ENCODE measurements around the gene HDAC4. TPM values are rescaled to one million over a fixed set of nuclear protein-coding genes. Genes with fewer than 3 reads are reported as not detected.

The HDAC4 gene
- polyA plus RNA-seq, 2 of the 4 experiments (the other 2 are of a cell fraction) = 8.6 to 10.4 TPM

DNA sequence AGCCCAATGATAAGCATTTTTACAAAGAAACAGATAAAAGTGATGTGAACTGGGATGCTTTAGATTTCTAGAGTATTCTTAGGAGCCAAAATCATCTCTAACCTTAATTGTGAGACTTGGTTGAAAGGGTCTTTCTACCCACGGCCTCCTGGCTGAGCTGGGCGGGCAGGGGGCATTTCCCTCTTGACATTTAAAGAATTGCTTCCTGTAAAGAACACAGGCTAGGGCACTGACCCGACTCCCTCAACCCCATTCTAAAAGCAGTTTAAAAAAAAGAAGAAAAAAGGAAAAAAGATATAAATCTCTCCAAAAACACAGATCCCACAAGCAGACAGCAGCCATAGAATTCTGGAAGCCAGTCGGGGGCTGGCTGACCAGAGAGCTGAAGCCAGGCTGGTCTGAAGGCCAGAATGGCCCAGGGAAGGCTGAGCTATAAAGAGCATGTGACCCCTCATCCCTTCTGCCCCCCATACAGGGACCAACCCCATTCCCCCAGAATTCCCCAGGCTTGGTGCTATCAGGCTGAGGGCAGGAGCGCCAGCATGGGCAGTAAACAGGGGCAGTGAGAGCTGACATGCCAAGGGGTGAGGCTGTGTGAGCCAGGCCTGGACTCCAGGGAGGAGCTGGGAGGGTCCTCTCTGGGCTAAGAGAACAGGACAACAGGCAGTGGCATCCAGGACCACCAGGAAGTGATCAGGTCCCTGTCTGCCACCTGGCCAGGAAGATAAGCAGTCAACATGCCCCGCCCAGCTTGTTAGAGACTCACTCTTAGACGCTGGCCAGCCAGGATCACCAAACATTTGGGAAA is 188.5 kb downstream of the HDAC4 start:
- no peaks in the 10 kb centered on the region for H3K9me3 ChIP-seq
- FAIRE-seq (no peak), DNase-seq (ENCODE audit: low read depth in 1 of 2, low spot score in 1 of 2) (no peak), ATAC-seq (peak in 1 of 2 experiments; percentile 35; a peak in 2 of 6 replicates)
- no peak overlapping the region for H3K4me2 ChIP-seq
- 77% methylated on average over 7 of the region's 7 CpGs for WGBS (ENCODE audit: missing lambda C conversion rate)
- POLR2A ChIA-PET = no interaction called here
- TF ChIP-seq BCL3 (IDR thresholded peaks at IDR 0.05) = no peak
- TF ChIP-seq ZSCAN20 (CRISPR knock-in tag; IDR thresholded peaks at IDR 0.05) = no peak
- no peak for TF ChIP-seq HOXB13 (CRISPR knock-in tag; IDR thresholded peaks at IDR 0.05; ENCODE audit: low read depth)
- TF ChIP-seq CEBPB (IDR thresholded peaks at IDR 0.05) = no peak
- no peak for TF ChIP-seq ZFP36 (IDR thresholded peaks at IDR 0.05; ENCODE audit: borderline replicate concordance, partially characterized antibody)
- TF ChIP-seq E2F6 (IDR thresholded peaks at IDR 0.05; ENCODE audit: borderline replicate concordance, low read depth) = no peak
- TF ChIP-seq, protein P1, sequence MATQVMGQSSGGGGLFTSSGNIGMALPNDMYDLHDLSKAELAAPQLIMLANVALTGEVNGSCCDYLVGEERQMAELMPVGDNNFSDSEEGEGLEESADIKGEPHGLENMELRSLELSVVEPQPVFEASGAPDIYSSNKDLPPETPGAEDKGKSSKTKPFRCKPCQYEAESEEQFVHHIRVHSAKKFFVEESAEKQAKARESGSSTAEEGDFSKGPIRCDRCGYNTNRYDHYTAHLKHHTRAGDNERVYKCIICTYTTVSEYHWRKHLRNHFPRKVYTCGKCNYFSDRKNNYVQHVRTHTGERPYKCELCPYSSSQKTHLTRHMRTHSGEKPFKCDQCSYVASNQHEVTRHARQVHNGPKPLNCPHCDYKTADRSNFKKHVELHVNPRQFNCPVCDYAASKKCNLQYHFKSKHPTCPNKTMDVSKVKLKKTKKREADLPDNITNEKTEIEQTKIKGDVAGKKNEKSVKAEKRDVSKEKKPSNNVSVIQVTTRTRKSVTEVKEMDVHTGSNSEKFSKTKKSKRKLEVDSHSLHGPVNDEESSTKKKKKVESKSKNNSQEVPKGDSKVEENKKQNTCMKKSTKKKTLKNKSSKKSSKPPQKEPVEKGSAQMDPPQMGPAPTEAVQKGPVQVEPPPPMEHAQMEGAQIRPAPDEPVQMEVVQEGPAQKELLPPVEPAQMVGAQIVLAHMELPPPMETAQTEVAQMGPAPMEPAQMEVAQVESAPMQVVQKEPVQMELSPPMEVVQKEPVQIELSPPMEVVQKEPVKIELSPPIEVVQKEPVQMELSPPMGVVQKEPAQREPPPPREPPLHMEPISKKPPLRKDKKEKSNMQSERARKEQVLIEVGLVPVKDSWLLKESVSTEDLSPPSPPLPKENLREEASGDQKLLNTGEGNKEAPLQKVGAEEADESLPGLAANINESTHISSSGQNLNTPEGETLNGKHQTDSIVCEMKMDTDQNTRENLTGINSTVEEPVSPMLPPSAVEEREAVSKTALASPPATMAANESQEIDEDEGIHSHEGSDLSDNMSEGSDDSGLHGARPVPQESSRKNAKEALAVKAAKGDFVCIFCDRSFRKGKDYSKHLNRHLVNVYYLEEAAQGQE (IDR thresholded peaks at IDR 0.05) = no peak
- TF ChIP-seq ZC3H11A (IDR thresholded peaks at IDR 0.05) = no peak
- TF ChIP-seq JUNB (IDR thresholded peaks at IDR 0.05) = no peak
- no peak for TF ChIP-seq JUN (IDR thresholded peaks at IDR 0.05)
- TF ChIP-seq, protein P2, sequence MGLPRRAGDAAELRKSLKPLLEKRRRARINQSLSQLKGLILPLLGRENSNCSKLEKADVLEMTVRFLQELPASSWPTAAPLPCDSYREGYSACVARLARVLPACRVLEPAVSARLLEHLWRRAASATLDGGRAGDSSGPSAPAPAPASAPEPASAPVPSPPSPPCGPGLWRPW (IDR thresholded peaks at IDR 0.05) = no peak
- no peak overlapping the region for H3K4me3 ChIP-seq
- peak overlapping the region in 1 of 2 experiments; percentile 4; a peak in 1 of 6 replicates for H3K27ac ChIP-seq
- 0 out of 3 replicates have a peak, but pooled peaks cover 7% of the 10 kb centered on the region for H3K4me1 ChIP-seq
- CTCF ChIA-PET = interaction anchor here (1.1 kb wide), 1 partner anchor 11 kb away, joined by 4 read pairs; no protein-coding TSS in a partner anchor

DNA sequence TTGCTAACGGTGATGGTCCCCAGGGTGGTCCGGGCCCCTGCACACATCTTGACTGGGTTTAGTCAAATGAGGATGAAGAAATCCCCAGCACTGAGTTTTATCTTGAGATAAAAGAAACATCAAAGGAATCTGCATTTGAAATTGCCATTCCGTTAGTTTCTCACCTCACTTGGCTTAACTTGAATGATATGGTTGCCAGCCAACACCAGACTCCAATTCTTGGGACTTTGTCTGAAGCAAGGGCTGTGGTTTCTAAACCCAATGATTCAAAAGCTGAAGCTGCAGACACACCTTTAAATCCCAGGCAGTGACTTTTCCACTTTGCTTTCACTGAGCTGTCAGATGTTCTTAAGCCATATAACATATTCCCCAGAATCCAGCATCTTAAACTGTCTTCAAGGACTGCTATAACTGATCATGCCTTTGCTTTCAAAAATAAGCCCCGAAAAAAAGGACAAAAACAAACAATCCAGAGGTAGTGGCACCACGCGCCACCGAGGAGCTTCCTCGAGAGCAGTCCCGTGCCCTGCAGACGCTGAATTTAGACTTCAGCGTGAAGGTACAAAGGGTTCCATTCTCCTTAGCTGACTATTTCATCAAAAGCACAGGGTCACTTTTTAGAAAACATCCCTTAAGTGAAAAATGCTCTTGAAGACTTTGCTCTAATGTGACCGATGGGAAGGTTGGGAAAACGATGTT is 189.3 kb downstream of the HDAC4 start:
- ChIA-PET POLR2A (no interaction called here), CTCF (interaction anchor here (1.6 kb wide), 1 partner anchor 105 kb away, joined by 3 read pairs; no protein-coding TSS in a partner anchor)
- no peak for FAIRE-seq
- ATAC-seq = no peak
- Histone ChIP-seq H3K27ac (no peak overlapping the region), H3K4me2 (no peak overlapping the region), H3K9me3 (no peaks in the 10 kb centered on the region), H3K4me1 (0 out of 3 replicates have a peak, but pooled peaks cover 7% of the 10 kb centered on the region), H3K4me3 (no peak overlapping the region)
- 88% methylated on average over 13 of the region's 13 CpGs for WGBS (ENCODE audit: missing lambda C conversion rate)
- DNase-seq (ENCODE audit: low read depth in 1 of 2, low spot score in 1 of 2) = no peak
- TF ChIP-seq ZNF302 (CRISPR knock-in tag; IDR thresholded peaks at IDR 0.05) = no peak
- TF ChIP-seq, protein P3, sequence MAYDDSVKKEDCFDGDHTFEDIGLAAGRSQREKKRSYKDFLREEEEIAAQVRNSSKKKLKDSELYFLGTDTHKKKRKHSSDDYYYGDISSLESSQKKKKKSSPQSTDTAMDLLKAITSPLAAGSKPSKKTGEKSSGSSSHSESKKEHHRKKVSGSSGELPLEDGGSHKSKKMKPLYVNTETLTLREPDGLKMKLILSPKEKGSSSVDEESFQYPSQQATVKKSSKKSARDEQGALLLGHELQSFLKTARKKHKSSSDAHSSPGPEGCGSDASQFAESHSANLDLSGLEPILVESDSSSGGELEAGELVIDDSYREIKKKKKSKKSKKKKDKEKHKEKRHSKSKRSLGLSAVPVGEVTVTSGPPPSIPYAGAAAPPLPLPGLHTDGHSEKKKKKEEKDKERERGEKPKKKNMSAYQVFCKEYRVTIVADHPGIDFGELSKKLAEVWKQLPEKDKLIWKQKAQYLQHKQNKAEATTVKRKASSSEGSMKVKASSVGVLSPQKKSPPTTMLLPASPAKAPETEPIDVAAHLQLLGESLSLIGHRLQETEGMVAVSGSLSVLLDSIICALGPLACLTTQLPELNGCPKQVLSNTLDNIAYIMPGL (CRISPR knock-in tag; IDR thresholded peaks at IDR 0.05; ENCODE audit: borderline replicate concordance) = no peak

All from A549 (cell line).